GM21619 (cell line): ENCODE data around the gene RNU1-4.
A peak's percentile ranks its signal among the peaks of the same experiment; 100 is the strongest.
"Not testable (repeated sequence)": the region's sequence is repeated elsewhere in the genome, so short reads cannot be mapped to it uniquely, and the experiment has no call there.

Source experiments
- ATAC-seq: cut with Tn5 transposase; IDR thresholded peaks from one replicate; pipeline ENCODE4 v1.9.1; 2021; ENCODE audit not compliant: unreplicated experiment

RNU1-4 gene

DNA sequence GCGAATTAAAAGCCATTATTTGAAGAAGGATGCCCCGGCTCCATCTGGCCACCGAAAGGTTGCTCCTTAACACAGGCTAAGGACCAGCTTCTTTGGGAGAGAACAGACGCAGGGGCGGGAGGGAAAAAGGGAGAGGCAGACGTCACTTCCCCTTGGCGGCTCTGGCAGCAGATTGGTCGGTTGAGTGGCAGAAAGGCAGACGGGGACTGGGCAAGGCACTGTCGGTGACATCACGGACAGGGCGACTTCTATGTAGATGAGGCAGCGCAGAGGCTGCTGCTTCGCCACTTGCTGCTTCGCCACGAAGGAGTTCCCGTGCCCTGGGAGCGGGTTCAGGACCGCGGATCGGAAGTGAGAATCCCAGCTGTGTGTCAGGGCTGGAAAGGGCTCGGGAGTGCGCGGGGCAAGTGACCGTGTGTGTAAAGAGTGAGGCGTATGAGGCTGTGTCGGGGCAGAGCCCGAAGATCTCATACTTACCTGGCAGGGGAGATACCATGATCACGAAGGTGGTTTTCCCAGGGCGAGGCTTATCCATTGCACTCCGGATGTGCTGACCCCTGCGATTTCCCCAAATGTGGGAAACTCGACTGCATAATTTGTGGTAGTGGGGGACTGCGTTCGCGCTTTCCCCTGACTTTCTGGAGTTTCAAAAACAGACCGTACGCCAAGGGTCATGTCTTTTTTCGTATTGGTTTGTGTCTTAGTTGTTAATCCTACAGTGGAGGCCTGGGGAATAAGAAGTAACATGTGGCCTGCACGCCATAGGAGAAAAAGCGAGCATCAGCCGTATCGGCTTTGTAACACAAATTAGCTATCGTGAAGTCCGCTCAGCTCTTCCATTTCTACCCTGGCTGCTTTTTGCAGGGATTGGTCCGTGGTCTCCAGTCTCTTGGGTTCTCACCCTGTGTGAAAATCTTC is at the start of gene RNU1-4:
Gene RNU1-4, plus strand, starts transcription at position 470 of the 918 bp plus-strand sequence.
- peak; percentile 94 for ATAC-seq

DNA sequence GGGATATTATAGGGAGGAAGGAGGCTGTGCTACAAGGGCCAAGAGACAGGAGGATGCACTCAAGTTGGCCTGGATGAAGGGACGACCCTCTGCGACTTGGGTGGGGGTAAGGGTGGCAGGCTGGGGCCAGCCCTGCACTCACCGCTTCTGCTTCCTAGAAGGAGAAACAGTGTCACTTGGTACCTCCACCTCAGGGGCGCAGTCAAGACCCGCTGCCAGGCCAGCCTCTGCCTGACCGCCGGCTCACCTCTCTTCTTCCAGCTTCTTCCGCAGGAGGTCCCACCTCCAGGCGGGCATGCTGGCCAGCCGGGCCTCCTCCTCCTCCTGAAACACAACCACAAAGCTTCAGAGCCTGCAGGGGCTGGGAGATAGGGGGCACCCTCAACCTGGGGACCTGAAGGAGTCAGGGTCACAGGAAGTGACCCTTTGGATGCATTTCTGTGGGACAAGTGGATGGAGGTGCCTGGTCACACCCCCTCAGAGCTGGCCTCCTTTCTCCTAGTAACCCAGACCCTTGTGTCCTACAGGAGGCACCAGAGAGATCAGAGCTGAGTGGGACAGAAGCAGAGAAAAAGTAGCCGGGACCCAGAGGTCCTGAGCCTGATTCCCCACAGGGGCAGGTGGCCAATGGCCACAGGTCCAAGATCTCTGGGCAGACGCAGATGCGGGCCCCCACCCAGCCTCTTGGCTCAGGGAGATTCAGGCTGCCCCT is 49.2 kb upstream of the RNU1-4 start:
- ATAC-seq: not testable (repeated sequence)

DNA sequence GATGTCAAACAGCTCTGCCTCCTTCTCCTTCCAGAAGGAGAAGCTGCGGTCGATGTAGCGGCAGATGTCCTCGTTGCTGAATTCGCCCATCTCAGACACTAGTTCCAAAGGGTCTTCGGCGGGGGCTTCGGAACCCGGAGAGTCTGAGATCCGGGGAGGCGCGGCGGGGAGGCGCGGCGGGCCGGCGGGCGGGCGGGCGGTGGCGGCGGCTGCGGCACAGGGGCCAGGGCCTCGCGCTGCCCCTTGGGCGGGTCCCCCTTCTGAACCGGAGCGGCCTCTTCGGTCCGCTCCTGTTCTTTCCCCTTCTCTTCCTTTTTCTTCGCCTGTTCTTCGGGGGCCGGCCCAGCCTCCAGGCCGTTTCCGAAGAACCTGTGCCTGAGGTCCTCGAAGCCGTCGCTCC is 48.0 kb upstream of the RNU1-4 start:
- ATAC-seq: not testable (repeated sequence)

DNA sequence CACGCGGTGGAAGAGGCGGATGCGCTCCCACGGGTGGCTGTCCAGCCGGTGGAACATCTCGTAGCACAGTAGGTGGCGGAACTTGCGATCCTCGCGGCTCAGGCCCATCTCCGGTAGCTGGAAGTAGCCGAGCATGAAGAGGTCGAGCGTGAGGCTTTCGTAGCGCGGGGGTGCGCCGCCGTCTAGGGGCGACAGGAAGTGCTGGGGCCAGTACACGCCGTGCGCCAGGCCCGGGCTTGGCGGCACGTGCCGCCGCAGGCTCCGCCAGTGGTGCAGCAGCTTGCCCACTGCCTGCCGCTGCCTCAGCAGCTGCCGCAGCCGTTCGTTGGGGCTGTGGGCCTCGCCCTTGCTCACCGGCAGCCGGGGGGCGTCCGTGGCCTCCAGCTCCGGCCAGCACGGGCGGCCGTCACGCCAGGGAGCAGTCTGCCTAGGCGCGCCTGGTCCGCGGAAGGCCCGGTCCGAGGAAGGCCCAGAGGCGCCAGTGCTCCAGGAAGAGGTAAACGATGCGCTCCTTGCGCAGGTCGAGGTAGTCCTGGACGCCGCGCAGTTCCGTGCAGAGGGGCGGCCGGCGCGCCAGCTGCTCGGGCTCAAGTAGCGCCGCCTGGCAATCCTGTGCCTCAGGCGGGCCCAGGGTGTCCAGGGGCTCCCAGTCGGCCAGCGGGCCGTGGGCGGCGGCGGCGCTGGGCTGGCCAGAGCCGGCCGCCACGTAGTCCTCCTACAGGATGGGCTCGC is 47.4 kb upstream of the RNU1-4 start:
- not testable (repeated sequence) for ATAC-seq

DNA sequence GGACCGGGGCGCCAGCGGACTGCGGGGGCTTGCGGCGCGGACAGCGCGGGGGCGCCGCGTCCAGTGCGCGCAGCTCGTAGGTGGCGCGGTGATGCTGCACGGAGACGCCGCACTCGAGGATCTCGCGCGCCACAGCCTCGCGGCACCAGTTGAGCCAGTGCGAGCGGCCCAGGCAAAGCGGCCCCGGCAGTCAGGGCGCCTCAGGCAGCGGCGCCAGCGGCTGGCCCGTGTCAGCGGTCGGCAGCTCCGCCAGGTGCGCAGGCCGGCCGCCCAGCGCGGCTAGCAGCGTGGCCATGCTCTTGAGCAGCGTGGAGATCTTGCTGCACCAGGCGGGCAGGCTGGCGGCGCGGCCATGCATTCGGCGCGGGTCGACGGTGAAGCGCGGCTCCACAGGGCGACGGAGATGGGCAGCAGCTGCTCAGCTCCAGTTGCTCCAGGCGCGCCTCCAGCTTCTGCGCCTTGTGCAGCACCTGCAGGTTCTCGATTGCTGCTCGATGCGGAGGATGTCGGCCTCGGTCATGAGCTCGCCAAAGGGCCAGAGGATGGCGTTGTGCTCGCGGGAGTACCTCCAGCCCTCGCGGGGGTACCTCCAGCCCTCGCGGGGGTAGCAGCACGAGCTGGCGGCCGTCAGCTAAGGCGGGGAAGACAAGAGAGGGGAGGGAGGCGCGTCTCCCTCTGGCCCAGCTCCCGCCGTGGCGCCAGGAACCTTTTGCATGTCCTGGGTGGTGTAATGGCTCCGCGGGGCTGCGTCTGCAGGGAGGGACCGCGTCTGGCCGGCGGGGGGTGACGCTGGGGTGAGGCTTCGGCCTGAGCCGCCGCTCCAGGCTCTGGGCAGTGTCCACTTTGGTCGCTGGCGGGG is 46.6 kb upstream of the RNU1-4 start:
- ATAC-seq: not testable (repeated sequence)

DNA sequence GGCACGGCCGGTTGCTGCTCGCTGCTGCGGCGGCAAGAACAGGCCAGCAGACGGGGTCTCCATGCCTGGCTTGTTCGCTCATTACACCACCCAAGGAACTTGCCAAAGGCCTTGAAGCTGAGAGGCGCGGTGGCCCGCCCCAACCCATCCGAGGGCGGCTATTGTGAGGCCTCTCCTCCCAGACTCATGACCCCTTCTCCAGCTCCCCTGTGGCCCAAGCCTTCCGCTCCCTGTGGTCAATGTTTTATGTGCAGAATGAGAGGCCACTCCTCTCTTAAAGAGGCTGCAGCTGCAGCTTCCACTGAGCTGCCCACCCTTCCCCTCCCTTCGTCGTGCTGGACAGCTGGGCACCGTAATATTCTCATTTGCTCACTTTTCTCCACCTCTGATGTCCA is 46.0 kb upstream of the RNU1-4 start:
- not testable (repeated sequence) for ATAC-seq

DNA sequence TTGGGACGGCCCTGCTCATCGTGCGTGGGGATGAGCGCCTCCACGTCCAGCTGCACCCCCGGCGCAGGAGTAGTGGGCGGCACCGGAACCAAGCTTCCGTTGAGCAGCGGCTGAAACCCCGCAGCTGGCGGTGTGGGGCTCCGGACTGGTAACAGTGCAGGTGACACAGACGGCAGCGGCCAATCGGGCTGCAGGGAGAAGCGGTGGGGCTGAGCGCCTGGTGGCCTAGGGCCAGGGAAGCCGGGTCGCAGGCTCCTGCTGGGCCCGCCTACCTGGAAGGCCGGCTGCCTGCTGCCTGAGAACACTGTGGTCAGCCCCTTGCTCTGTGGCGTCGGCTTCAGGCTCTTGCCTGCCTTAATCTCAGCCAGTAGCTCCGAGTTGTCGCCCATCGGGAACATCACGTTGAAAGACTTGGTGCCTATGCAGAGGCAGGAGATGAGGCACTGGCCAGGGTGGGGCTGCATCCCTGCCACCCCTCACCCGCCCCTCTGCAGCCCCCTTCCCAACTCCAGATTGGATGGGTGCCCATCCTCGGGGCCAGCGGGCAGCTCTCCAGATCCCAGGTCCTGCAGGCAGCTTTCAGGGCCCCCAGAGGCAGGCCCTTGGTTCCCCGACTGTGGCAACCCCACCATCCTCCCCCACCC is 43.7 kb upstream of the RNU1-4 start:
- ATAC-seq: not testable (repeated sequence)

DNA sequence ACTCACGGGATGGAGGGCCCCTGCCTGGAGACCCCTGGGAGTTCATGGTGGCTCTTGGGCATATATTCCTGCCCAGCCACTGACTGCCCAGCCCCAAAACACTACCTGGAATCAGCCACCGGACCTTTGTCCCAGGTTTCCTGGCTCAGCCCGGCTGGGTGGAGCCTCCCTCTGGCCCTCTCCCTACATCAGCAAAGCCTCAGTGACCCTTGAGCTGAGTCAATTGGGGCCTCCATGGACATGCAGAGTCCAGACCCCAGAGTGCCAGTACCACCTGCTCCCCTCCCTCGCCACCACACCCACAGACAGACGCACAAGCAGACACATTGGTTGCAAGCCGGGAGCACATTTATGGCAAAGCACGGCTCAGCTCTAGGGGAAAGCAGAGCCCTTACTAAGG is 43.2 kb upstream of the RNU1-4 start:
- ATAC-seq: not testable (repeated sequence)

DNA sequence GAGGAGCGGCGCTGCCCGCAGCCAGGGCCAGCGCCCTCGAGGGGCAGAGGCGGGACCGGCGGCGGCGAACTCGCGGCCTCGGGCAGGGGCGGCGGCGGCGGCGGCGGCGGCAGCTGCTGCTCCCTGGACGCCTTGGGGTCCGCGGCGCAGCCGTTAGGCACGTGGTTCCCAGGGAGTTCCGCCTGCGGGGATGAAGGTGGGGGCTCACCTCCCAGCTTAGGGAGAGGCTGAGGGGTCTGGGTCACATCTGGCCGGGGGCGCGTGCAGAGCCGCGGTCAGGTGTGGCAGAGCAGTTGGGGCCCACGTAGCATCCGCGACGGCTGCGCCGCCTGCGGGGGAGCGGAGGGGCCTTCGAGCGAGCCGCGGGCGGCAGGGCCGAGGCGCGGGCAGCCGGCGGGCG is 40.9 kb upstream of the RNU1-4 start:
- not testable (repeated sequence) for ATAC-seq

DNA sequence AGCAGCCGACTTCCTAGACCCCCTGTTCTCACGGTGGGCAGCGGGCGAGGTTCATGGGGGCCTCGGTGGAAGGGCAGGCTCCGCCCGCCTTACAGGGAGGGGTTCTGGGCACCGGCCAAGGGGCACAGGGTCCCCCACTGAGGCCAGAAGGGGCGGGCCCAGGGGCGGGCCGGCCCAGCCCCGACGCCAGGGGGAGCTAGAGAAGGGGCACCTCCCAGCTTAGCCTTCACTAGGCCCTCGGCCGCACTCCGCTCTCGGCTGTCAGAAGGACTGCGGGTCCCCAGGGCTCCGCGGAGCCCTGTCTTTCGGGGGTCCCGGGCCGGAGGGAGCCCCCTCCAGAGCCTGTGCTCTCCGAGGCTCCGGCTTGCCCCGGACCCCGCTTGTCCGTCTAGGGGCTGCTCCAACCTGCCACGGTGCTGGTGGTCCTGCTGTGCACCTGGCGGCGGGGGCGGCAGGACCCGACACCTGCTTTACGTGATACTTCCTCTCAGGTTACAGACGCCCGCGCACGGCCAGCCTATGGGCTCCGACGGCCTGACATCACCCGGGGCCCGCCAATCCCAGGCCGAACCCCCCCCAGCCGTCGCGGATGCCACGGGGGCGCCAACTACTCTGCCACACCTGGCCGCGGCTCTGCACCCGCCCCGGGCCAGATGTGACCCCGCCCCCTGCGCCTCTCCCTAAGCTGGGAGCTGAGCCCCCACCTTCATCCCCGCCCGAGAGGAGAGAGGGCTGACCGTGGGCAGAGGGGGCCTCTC is 40.0 kb upstream of the RNU1-4 start:
- not testable (repeated sequence) for ATAC-seq

DNA sequence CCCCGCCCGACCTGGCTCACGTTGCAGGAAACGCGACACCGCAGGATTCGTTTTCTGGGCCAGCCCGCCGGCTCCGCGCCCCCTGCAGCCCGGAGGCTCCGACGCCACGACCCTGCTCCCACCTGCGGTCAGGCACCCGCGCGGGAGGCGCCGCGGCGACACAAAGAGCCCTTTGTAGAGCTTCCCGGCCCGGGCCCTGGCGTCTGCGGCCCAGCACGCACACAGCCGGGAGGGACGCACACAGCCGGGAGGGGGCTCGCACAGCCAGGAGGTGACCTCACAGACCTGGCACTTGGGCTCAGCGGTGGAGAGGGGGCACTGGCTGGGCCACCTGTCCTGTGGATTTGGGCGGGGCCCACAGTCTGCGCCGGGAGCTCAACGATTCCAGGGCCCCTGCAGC is 39.1 kb upstream of the RNU1-4 start:
- ATAC-seq: not testable (repeated sequence)

DNA sequence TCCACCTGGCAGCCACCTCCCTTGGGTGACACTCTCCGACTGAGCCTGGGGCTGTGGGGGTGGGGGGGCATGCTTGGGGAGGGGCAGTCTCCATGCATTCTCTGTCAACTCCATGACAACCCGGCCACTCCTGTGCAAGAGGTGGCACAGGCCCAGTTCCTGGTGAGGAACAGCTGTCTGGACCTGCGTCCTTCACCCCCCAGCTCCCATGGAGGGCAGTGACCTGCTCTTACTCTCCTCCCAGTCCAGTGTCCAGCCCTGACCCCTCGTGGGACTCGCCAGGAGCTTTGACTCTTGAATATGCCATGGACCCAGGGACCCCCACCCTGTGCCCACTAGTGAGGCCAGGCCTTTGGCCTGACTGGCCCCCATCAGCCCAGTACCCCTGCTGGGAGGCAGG is 38.0 kb upstream of the RNU1-4 start:
- ATAC-seq: not testable (repeated sequence)

DNA sequence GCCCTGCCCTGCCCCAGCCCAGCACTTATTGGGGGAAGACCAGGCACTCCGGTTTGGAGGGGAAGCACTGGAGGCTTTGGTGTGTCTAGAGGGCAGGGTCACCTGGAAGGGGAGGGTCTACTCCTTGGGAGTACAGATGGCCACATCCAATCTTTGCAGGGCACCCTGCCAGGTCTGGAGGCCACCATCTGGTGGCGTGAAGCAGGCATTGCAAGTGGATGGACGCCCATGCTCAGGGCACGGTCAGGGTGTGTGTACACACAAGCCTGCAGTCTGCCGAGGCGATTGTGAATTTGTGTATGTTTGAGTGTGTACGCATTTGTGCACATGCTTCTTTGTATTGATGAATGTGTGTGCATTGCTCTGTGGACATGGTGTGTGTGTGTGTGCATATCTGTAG is 37.2 kb upstream of the RNU1-4 start:
- ATAC-seq: not testable (repeated sequence)

DNA sequence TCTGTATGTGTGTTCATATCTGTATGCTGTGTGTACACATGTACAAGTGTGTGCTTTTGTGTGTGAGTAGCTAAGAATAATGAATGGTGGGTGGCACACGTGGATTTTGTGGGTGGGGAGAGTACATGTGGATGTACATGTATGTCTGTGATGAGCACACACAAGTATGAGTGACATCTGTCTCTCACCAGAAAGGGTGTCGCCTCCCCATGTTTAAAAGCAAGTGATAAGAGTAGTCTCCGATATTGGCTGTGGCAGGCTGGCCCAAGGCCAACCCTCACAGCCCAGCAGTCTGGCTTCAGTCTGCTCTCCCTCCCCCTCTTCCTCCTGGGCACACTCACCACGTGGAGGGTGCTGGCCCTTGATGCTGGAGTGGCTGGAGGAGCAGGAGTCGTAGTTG is 36.7 kb upstream of the RNU1-4 start:
- ATAC-seq: not testable (repeated sequence)

DNA sequence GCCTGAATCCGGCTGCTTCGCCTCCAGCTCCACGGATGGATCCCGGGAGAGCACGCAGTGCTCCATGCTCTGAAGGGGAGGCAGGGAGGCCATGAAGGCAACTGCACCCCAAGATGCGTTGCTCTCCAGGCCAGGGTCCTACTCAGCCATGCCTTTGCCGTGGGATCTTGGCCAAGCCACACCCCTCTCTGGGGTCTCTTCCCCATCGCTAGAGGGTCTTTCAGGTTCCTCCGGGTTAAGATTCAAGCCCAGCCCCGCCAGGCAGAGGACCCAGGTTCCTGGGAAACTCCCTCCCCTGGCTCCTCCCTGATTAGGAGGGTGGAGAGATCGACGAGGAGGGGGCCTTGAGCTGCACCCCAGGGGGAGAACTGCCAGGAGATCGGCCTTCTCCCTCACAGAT is 36.2 kb upstream of the RNU1-4 start:
- not testable (repeated sequence) for ATAC-seq

DNA sequence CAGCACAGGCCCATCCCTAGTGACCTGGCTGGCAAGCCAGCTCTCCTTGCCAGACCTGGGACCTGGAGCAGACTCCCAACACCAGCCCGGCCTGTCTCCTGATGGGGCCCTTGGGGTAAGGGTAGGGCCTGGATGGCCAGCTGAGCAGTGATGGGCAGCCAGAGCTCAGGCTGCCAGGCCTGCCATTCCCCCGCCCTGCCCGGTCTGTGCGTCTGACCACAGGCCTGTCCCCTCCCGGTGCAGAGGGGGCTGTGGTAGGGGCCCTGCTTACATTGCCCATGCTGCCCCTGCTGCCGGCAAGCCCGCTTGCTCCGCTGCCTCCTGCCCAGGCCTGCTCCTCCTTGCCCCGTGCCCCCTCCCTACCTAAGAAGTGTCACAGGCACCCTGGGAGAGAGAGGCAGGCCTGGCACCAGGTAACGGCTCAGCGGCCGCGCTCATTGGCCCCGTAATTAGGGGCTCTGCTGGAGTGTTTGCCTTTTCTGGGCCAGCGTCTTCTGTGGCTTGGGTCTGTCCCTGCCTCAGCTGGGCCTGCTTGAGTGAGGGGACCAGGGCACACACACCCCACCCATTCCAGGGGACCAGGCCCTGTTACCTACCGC is 35.7 kb upstream of the RNU1-4 start:
- ATAC-seq: not testable (repeated sequence)

DNA sequence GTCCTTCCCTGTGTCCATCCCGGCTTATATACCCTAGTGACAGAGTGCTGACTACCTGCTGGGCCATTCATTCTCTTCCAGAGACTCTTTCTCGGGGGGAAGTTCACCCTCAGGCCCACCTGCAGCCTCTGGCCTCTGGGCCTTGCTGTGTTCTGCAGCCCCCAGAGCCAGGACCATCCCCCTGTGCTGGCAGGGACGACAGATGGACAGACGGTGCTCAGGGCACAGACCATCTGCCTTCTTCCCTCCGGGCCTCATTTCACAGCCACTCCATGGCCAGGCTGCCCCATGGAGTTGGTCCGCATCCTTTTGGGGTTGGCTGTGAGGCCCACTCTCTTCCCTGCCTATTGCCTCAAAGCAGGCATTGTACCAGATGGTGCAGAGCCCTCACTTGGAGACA is 34.0 kb upstream of the RNU1-4 start:
- ATAC-seq: not testable (repeated sequence)
